ENCODE measurements around the gene ABI1.
"Not testable (repeated sequence)": the region's sequence is repeated elsewhere in the genome, so short reads cannot be mapped to it uniquely, and the experiment has no call there.

ABI1 gene

GRCh38 chr10:26790221-26790995 lies 70.3 kb downstream of the ABI1 start:
- no peak for TF ChIP-seq CTCF (IDR thresholded peaks at IDR 0.05; ENCODE audit: control extremely low read depth, extremely low read depth, low read depth, missing control alignments)
- no peak for DNase-seq (ENCODE audit: extremely low spot score)
- ChIA-PET CTCF (interaction anchor here (1.2 kb wide), 3 partner anchors 9 to 64 kb away, joined by 3 to 4 read pairs (median 3); no protein-coding TSS in a partner anchor), POLR2A (no interaction called here)

GRCh38 chr10:26789779-26790178 lies 71.0 kb downstream of the ABI1 start:
- DNase-seq (ENCODE audit: extremely low spot score); POLR2A ChIA-PET: not testable (repeated sequence)
- CTCF ChIA-PET, result interaction anchor here (1.2 kb wide), 1 partner anchor 63 kb away, joined by 4 read pairs; no protein-coding TSS in a partner anchor

GRCh38 chr10:26787362-26787761 lies 73.4 kb downstream of the ABI1 start:
- POLR2A ChIA-PET, result no interaction called here
- TF ChIP-seq CTCF (IDR thresholded peaks at IDR 0.05; ENCODE audit: control extremely low read depth, extremely low read depth, low read depth, missing control alignments), result no peak
- CTCF ChIA-PET, result no interaction called here
- DNase-seq (ENCODE audit: extremely low spot score), result no peak

DNA sequence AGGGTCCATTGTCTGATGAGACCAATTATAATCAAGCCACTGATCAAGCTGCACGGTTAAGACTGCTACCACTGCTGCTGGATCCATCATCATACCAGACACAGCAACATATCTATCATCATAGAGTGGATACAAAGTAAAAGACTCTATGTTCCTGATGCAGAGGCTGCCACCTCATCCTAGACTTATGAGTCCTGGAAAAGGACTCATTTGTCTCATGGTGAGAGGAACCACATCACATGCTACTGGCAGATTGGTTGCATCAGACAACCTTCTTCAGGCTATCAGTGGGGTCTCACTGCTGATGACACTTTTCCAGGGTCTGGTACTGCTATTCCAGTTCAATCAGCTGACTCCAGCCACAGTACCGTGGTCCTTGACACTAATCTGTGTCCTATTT lies 79.0 kb downstream of the ABI1 start:
- POLR2A ChIA-PET, result interaction anchor here (0.7 kb wide), 1 partner anchor 34 kb away, joined by 4 read pairs; no protein-coding TSS in a partner anchor

DNA sequence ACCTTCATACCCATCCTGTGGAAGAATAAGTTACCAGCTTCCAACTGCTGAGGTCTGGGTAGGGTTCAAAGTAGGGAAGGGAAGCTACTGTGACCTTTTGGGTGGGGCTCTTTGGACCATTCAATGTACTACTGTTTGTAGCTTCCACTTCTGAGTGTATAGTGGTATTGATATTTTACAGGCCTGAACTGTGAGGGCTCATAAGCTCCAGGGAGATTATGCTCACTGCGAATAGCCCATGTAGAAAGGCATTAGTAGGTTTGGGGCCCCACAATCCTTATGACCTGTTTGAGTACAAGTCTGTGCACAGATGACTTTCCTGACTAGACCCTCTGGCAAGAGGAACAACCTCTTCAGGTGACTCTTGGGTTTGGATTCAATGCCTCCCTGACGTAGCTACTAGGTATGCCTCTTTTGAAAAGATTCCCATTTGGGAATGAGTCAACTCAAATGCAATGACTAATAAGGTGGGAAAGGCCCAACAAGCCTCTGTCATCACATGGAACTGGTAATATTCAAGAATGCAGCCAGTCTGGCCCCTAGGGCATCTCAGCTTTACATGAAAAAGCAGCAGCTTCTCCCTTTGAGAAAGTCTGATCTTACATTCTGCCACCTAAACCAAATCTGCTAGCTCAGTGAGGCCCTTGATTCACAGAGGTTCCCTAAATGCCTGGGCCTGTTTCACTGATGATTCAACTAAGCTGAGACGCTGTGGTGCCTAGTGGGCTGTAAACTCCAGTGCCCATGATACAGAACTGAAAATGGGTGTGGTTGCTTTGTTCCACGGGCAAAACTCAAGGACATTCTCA lies 79.8 kb downstream of the ABI1 start:
- no peak for TF ChIP-seq CTCF (IDR thresholded peaks at IDR 0.05; ENCODE audit: control extremely low read depth, extremely low read depth, low read depth, missing control alignments)
- DNase-seq (ENCODE audit: extremely low spot score), result peak; percentile 24
- ChIA-PET POLR2A (interaction anchor here (0.5 to 0.8 kb wide), 2 partner anchors 21 to 77 kb away, joined by 3 to 4 read pairs; no protein-coding TSS in a partner anchor), CTCF (interaction anchor here (0.8 to 2.2 kb wide), 10 partner anchors 9 to 80 kb away, joined by 3 to 8 read pairs (median 5); partner anchors contain the start of gene ABI1)

More for the DNA sequence above, 79.0 kb downstream of the ABI1 start:
- no peak for DNase-seq (ENCODE audit: extremely low spot score)
- no peak for TF ChIP-seq CTCF (IDR thresholded peaks at IDR 0.05; ENCODE audit: control extremely low read depth, extremely low read depth, low read depth, missing control alignments)
- CTCF ChIA-PET, result interaction anchor here (0.7 to 2.2 kb wide), 5 partner anchors 17 to 79 kb away, joined by 3 to 8 read pairs (median 5); partner anchors contain the start of gene ABI1

DNA sequence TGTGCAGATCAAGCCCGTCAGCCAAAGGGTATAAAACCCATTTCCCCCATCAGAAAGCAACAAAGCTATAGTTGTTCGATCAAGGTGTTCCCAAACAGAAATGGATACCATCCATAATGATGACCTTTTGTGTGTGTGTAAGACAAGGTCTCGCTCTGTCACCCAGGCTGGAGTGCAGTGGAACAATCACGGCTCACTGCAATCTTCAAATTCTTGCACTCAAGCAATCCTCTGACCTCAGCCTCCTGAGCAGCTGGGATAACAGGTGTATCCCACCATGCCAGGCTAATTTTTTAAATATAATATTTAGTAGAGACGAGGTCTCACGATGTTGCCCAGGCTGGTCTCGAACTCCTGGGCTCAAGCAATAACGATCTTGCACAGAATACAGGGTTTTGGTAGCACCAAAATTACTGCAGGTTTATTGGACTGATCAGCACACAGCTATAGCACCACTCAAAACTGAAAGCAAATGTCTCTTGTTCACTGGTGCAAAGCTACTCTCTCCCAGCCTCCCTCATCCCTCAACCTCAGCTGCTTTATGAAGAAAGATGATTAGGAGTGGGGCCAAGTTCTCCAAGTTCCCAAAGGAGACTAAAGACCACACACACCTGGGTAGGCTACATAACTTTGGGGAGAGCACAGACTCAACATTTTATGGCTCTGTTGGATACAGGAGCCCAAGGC lies 80.5 kb downstream of the ABI1 start:
- ChIA-PET CTCF (interaction anchor here (0.8 to 2.2 kb wide), 11 partner anchors 9 to 81 kb away, joined by 3 to 8 read pairs (median 5); partner anchors contain the start of gene ABI1), POLR2A (no interaction called here)
- DNase-seq (ENCODE audit: extremely low spot score), result no peak
- no peak for TF ChIP-seq CTCF (IDR thresholded peaks at IDR 0.05; ENCODE audit: control extremely low read depth, extremely low read depth, low read depth, missing control alignments)

Measured in GM10248 (cell line).